K562 (cell line): ENCODE measurements around the gene TK1. TPM values are rescaled to one million over a fixed set of nuclear protein-coding genes. Genes with fewer than 3 reads are reported as not detected.

ENCODE experiments used
- ATAC-seq: fragments of 200-7000 bp; cut with Tn5 transposase; 3 replicates; pipeline ENCODE4 v1.9.1; 2020; ENCODE audit warnings: moderate library complexity
- BruUV-seq: library from RNA; stranded (reverse); fragments of 400-500 nt; replicated peaks from 2 replicates; lab custom pipeline; 2021; lab: Mats Ljungman, UMichigan
- CTCF ChIA-PET: fragments of 300-600 bp; formaldehyde crosslinking; extraction: SDS; loops from one replicate; lab custom pipeline; 2021; ENCODE audit warnings: low intra/inter-chr PET ratio; lab: Yijun Ruan, JAX
- POLR2A ChIA-PET: fragments of 300-600, 350-650 bp; sonication (Branson Sonifier 250); formaldehyde crosslinking; extraction: SDS; loops from one replicate; lab custom pipeline; 2021; ENCODE audit warnings: antibody characterized with exemption, inconsistent platforms; lab: Yijun Ruan, JAX
- DNase-seq, 4 experiments: peaks; one replicate each; pipeline versions ENCODE4 v3.0.0 to v3.0.0-alpha.2; 2011 to 2018; ENCODE audit warnings: low spot score in 3 of 4, mixed read lengths in 3 of 4; ENCODE audit errors: extremely low read depth in 1 of 4
- FAIRE-seq: peaks from 2 replicates; lab custom pipeline; 2011; peaks lifted over from hg19 to GRCh38; lab: Jason Lieb, UNC
- H2AFZ ChIP-seq: 2 replicates; pipeline ENCODE4 v1.6.0; 2011; ENCODE audit warnings: low read depth, low read length, control low read depth, inconsistent platforms
- H3K27ac ChIP-seq: fragments of 200-600 bp; 3 replicates; pipeline ENCODE4 v1.8.0; 2011; ENCODE audit warnings: low read depth, mild to moderate bottlenecking, control low read depth, inconsistent platforms, low read length, moderate library complexity, mixed read lengths; ENCODE audit errors: extremely low read depth
- H3K27me3 ChIP-seq, 2 experiments: fragments of 300-600 bp in 1 of 2; 2 replicates in 1 of 2; 3 replicates in 1 of 2; pipeline versions ENCODE4 v1.6.0 to v1.8.0; 2011; ENCODE audit warnings: inconsistent platforms in 2 of 2, low read length in 2 of 2, mild to moderate bottlenecking in 1 of 2, mixed read lengths in 1 of 2, moderate library complexity in 1 of 2; ENCODE audit not compliant: control insufficient read depth in 2 of 2, insufficient read depth in 2 of 2
- H3K36me3 ChIP-seq: fragments of 300-600 bp; 3 replicates; pipeline ENCODE4 v1.8.0; 2011; ENCODE audit warnings: mild to moderate bottlenecking, low read length, inconsistent platforms; ENCODE audit not compliant: control insufficient read depth, insufficient read depth
- H3K4me1 ChIP-seq, 2 experiments: fragments of 200-600 bp in 1 of 2; replicated peaks in 1 of 2; 2 replicates in 1 of 2; 3 replicates in 1 of 2; pipeline versions ENCODE4 v1.5.1 to v1.8.0; 2011; ENCODE audit warnings: inconsistent platforms in 2 of 2, low read length in 2 of 2, mild to moderate bottlenecking in 1 of 2, mixed read lengths in 1 of 2, moderate library complexity in 1 of 2; ENCODE audit not compliant: control insufficient read depth in 2 of 2, insufficient read depth in 2 of 2
- H3K4me2 ChIP-seq: 2 replicates; pipeline ENCODE4 v1.6.1; 2011; ENCODE audit warnings: low read length, control low read depth, inconsistent platforms, mixed read lengths; ENCODE audit not compliant: insufficient read depth
- H3K4me3 ChIP-seq: fragments of 200-600 bp; sonication (generic), shearing (Covaris generic); 2 replicates; pipeline ENCODE4 v1.5.1; 2016; ENCODE audit warnings: control low read depth, inconsistent platforms
- H3K79me2 ChIP-seq: fragments of 200-600 bp; 3 replicates; pipeline ENCODE4 v1.8.0; 2011; ENCODE audit warnings: low read length, inconsistent platforms; ENCODE audit not compliant: control insufficient read depth, insufficient read depth
- H3K9ac ChIP-seq, 2 experiments: 2 replicates each; pipeline versions ENCODE4 v1.6.0 to v1.6.1; 2011; ENCODE audit warnings: low read depth in 2 of 2, low read length in 2 of 2, control low read depth in 1 of 2, inconsistent platforms in 1 of 2, mild to moderate bottlenecking in 1 of 2, mixed read lengths in 1 of 2; ENCODE audit not compliant: insufficient read depth in 1 of 2
- H3K9me1 ChIP-seq: one replicate; pipeline ENCODE4 v1.6.0; 2011; ENCODE audit warnings: inconsistent platforms, mild to moderate bottlenecking, low read length, moderate library complexity; ENCODE audit not compliant: control insufficient read depth, insufficient read depth
- H3K9me3 ChIP-seq: replicated peaks from 2 replicates; pipeline ENCODE4 v1.5.1; 2011; ENCODE audit warnings: low read depth, low read length, inconsistent platforms; ENCODE audit not compliant: control insufficient read depth, insufficient read depth
- H4K20me1 ChIP-seq: replicated peaks from 2 replicates; pipeline ENCODE4 v1.6.1; 2011; ENCODE audit warnings: low read length, inconsistent platforms, mixed read lengths; ENCODE audit not compliant: control insufficient read depth, insufficient read depth
- CREM ChIP-seq: IDR thresholded peaks from 2 replicates; pipeline ENCODE4 v1.6.1; 2014; ENCODE audit warnings: antibody characterized with exemption, low read depth
- E2F1 ChIP-seq: sonication (generic); formaldehyde crosslinking; IDR thresholded peaks from 2 replicates; pipeline ENCODE4 v1.8.1; 2023; ENCODE audit warnings: mild to moderate bottlenecking, missing genetic modification reagents, moderate library complexity
- KLF13 ChIP-seq: fragments of 450-650 bp; IDR thresholded peaks from 2 replicates; pipeline ENCODE4 v1.6.1; 2016; ENCODE audit warnings: missing genetic modification characterization, low read depth, mild to moderate bottlenecking, missing compliant biosample characterization, moderate library complexity, borderline replicate concordance
- LCOR ChIP-seq: sonication (generic); formaldehyde crosslinking; IDR thresholded peaks from 2 replicates; pipeline ENCODE4 v1.8.0; 2022; ENCODE audit warnings: mild to moderate bottlenecking, missing genetic modification reagents
- POLR2A ChIP-seq: fragments of 450-650 bp; conservative IDR thresholded peaks from 2 replicates; pipeline ENCODE4 v1.6.1; 2016
- SAFB ChIP-seq: fragments of 200-400 bp; formaldehyde crosslinking; IDR thresholded peaks from 2 replicates; pipeline ENCODE4 v1.6.1; 2017; ENCODE audit warnings: low read depth, low read length, borderline replicate concordance
- ZBTB33 ChIP-seq: sonication (generic); formaldehyde crosslinking; IDR thresholded peaks from 2 replicates; pipeline ENCODE4 v1.8.1; 2023; ENCODE audit warnings: mild to moderate bottlenecking, missing genetic modification reagents
- ZBTB7A ChIP-seq: IDR thresholded peaks from 2 replicates; pipeline ENCODE4 v1.6.1; 2011; ENCODE audit warnings: low read depth, mild to moderate bottlenecking, low read length, moderate library complexity, borderline replicate concordance; ENCODE audit not compliant: control insufficient read depth
- ZHX1 ChIP-seq: fragments of 150-350 bp; conservative IDR thresholded peaks from 2 replicates; pipeline ENCODE4 v1.6.1; 2014; ENCODE audit warnings: low read length
- ZNF316 ChIP-seq: fragments of 450-650 bp; IDR thresholded peaks from 2 replicates; pipeline ENCODE4 v1.6.1; 2016
- ZNF384 ChIP-seq: IDR thresholded peaks from 2 replicates; pipeline ENCODE4 v1.6.1; 2012; ENCODE audit warnings: low read depth, low read length, improper control_type of control experiment
- ZNF561 ChIP-seq: fragments of 450-650 bp; formaldehyde crosslinking; conservative IDR thresholded peaks from 2 replicates; pipeline ENCODE4 v1.4.0; 2020; ENCODE audit warnings: mild to moderate bottlenecking, moderate library complexity
- WGBS: fragments of 100-300 bp; shearing (Covaris generic); methylation state at CpG from one replicate; pipeline ENCODE4 v1.1.6; 2016; ENCODE audit warnings: low coverage, mixed read lengths; ENCODE audit not compliant: insufficient coverage; ENCODE audit errors: missing lambda C conversion rate; 5-methylcytosine and 5-hydroxymethylcytosine counted together
- in situ Hi-C: fragments of 300-500 bp; cut with MboI; formaldehyde crosslinking; loops from 4 replicates; pipeline ENCODE4 v1.15.0; 2018; ENCODE audit warnings: inconsistent platforms, mixed read lengths
- intact Hi-C: fragments of 100-400 bp; cut with micrococcal nuclease; formaldehyde crosslinking; loops from 2 replicates; pipeline ENCODE4 v1.14.2; 2022
- polyA plus RNA-seq, 8 experiments: library from polyadenylated mRNA; depleted of rRNA in 4 of 8; stranded (reverse) in 5 of 8; unstranded in 3 of 8; fragments of >200 nt; fragmentation: Nextera tagmentation in 2 of 8; fragmentation: Illumina TruSeq in 1 of 8; extraction: Ambion mirVana in 2 of 8; extraction: Trizol in 1 of 8; gene quantifications; 2 replicates each; pipeline versions ENCODE4 v1.2.1 to v1.2.3, GENCODE V29; 2011 to 2014; ENCODE audit warnings: inconsistent platforms in 1 of 8, missing spikeins in 1 of 8
- total RNA-seq, 7 experiments: library from RNA; depleted of rRNA in 6 of 7; stranded (reverse); fragments of >200 nt in 6 of 7; fragmentation: Illumina TruSeq in 2 of 7; extraction: Trizol in 2 of 7; gene quantifications; 2 replicates each; pipeline versions ENCODE4 v1.2.1 to v1.2.3, GENCODE V29; 2011 to 2021; ENCODE audit warnings: low replicate concordance in 1 of 7

TK1 gene
- total and polyA plus RNA-seq, 9 of the 15 experiments (the other 6 are each of a cell fraction or from before 2014, with no cell fraction given) = 8.4 to 280 (median 103) TPM

GRCh38 chr17:78141437-78142118 is 45.3 kb downstream of the TK1 start (continued):
- TF ChIP-seq ZBTB33 (CRISPR knock-in tag) (peak; percentile 76), ZNF316 (no peak), KLF13 (tag) (no peak)
- TF ChIP-seq, all 486 proteins: peak for 6

- peak overlapping the region; percentile 44 for H3K4me3 ChIP-seq
- TF ChIP-seq LCOR (CRISPR knock-in tag) (peak; percentile 79; the same call in 1 of the 2 replicates), ZBTB7A (peak; percentile 89), ZNF384 (peak; percentile 86), CREM (peak; percentile 44; the same call in 1 of the 2 replicates), SAFB (peak; percentile 56; the same call in 1 of the 2 replicates), ZHX1 (no peak), POLR2A (peak; percentile 80), ZNF561 (CRISPR knock-in tag) (no peak), E2F1 (CRISPR knock-in tag) (0 out of 2 replicates have a peak, but pooled peaks have one; percentile 25)
These were observed 46.4 kb downstream of the TK1 start for GRCh38 chr17:78140169-78141051.

More at GRCh38 chr17:78140169-78141051, 46.4 kb downstream of the TK1 start:
- intact Hi-C loops = loop anchor here (1.0 to 5.0 kb wide), 2 partner anchors 12 to 37 kb away; partner anchors contain the start of gene TMC6
- Histone ChIP-seq H3K36me3 (no peaks in the 10 kb centered on the region), H3K27ac (peak overlapping the region; percentile 79), H3K9ac (peak overlapping the region; percentile 56 to 93; a peak in 3 of 4 replicates), H3K4me2 (peak overlapping the region; percentile 80), H2AFZ (peak overlapping the region; percentile 76), H3K4me1 (peaks cover 75 to 99% of the 10 kb centered on the region in 2 experiments), H3K79me2 (peaks cover 12% of the 10 kb centered on the region; the same call in 2 of the 3 replicates), H3K9me1 (no peaks in the 10 kb centered on the region), H3K9me3 (no peaks in the 10 kb centered on the region), H3K27me3 (no peaks in the 10 kb centered on the region), H4K20me1 (no peaks in the 10 kb centered on the region)
- FAIRE-seq = peak; percentile 96
- CTCF ChIA-PET = no interaction called here
- BruUV-seq = no TSS peak
- in situ Hi-C loops = no loop called here
- WGBS = 7% methylated on average over 45 of the region's 58 CpGs
- ATAC-seq = peak; percentile 85
- POLR2A ChIA-PET = interaction anchor here (0.6 to 3.3 kb wide), 12 partner anchors 10 to 105 kb away, joined by 3 to 23 read pairs (median 4); partner anchors contain the start of genes AFMID, TK1, TMC6 and TMC8
- DNase-seq = peak; percentile 96 to 99 (median 98)
